Esophagus squamous epithelium (tissue), 5 donors: ENCODE results near the gene LSM14B. TPM values are rescaled to one million over a fixed set of nuclear protein-coding genes. Genes with fewer than 3 reads are reported as not detected.

Experiments used
- DNase-seq: peaks from one replicate; lab custom pipeline; 2025; lab: John Stamatoyannopoulos, UW
- H3K27ac ChIP-seq, 4 donors: fragments of 200-600 bp; sonication (generic); one replicate each; pipeline ENCODE4 v1.5.1; 2016 to 2019; ENCODE audit warnings: mild to moderate bottlenecking in 1 of 4
- H3K27me3 ChIP-seq, 4 donors: fragments of 200-600 bp; sonication (generic); 1 replicate in 3 of 4; 2 replicates in 1 of 4; pipeline versions ENCODE4 v1.5.1 to v1.6.0; 2017 to 2021; ENCODE audit warnings: antibody characterized with exemption in 1 of 4
- H3K36me3 ChIP-seq, 3 donors: fragments of 200-600 bp; sonication (generic); one replicate each; pipeline ENCODE4 v1.5.1; 2016 to 2019
- H3K4me1 ChIP-seq, 3 donors: fragments of 200-600 bp; sonication (generic); one replicate each; pipeline ENCODE4 v1.5.1; 2017 to 2019
- H3K4me3 ChIP-seq, 4 donors: fragments of 200-600 bp; sonication (generic); 1 replicate in 3 of 4; 2 replicates in 1 of 4; pipeline ENCODE4 v1.5.1; 2016 to 2019; ENCODE audit warnings: mild to moderate bottlenecking in 2 of 4, moderate library complexity in 1 of 4
- H3K9me3 ChIP-seq, 3 donors: fragments of 200-600 bp; sonication (generic); one replicate each; pipeline ENCODE4 v1.5.1; 2016 to 2019
- CTCF ChIP-seq, 6 experiments: fragments of 450-650 bp in 4 of 6; fragments of 200-600 bp in 2 of 6; sonication (generic) in 2 of 6; IDR thresholded peaks; one replicate each; pipeline ENCODE4 v1.5.1; 2016 to 2019; ENCODE audit warnings: antibody characterized with exemption in 6 of 6, mild to moderate bottlenecking in 4 of 6, moderate library complexity in 4 of 6
- POLR2A ChIP-seq, 4 donors: fragments of 450-650 bp; IDR thresholded peaks; one replicate each; pipeline ENCODE4 v1.6.1; 2017; ENCODE audit warnings: antibody characterized with exemption in 4 of 4, mild to moderate bottlenecking in 4 of 4, moderate library complexity in 3 of 4
- WGBS, 2 donors: methylation state at CpG; one replicate each; pipeline ENCODE4 v1.1.5; 2018; 5-methylcytosine and 5-hydroxymethylcytosine counted together
- intact Hi-C: fragments of 100-400 bp; cut with DNase I; formaldehyde crosslinking; loops from one replicate; pipeline ENCODE4 v1.15.0; 2022
- total RNA-seq, 4 donors: library from RNA; depleted of rRNA; stranded (reverse); fragments of >200 nt; gene quantifications; one replicate each; pipeline ENCODE4 v1.1.0, GENCODE V29; 2016
- donor health status: DM: yes; HTN: yes; CAD: no.

LSM14B gene
- total RNA-seq, 4 donors from 2014 or later = 18.1 to 30.5 (median 21.7) TPM

GRCh38 chr20:62148908-62149314 lies 26.6 kb downstream of the LSM14B start:
- H3K9me3 ChIP-seq = no peaks in the 10 kb centered on the region
- intact Hi-C loops = no loop called here
- no peak overlapping the region for H3K4me3 ChIP-seq
- H3K4me1 ChIP-seq = peaks cover 27 to 72% (median 31%) of the 10 kb centered on the region in 3 donors
- 60% methylated on average over 7 of the region's 20 CpGs; no CpG with 5 or more reads in 1 of the 2 donors for WGBS, 2 donors
- H3K27ac ChIP-seq = peak overlapping the region in 2 of 4 donors; percentile 46 to 49
- H3K27me3 ChIP-seq = no peaks in the 10 kb centered on the region
- H3K36me3 ChIP-seq = peaks cover 0 to 20% (median 0%) of the 10 kb centered on the region in 3 donors
- DNase-seq = no peak
- no peak for TF ChIP-seq POLR2A (IDR thresholded peaks at IDR 0.05)
- no peak for TF ChIP-seq CTCF (IDR thresholded peaks at IDR 0.05)

- Histone ChIP-seq H3K4me3 (no peak overlapping the region), H3K4me1 (peaks cover 24 to 68% (median 29%) of the 10 kb centered on the region in 3 donors), H3K27ac (peak overlapping the region; percentile 28 to 53 (median 48)), H3K9me3 (no peaks in the 10 kb centered on the region), H3K27me3 (no peaks in the 10 kb centered on the region), H3K36me3 (peaks cover 0 to 28% (median 0%) of the 10 kb centered on the region in 3 donors)
- 27 to 44% methylated on average over 9 to 15 of the region's 24 CpGs for WGBS, 2 donors
- intact Hi-C loops = no loop called here
- DNase-seq = no peak
- TF ChIP-seq CTCF (IDR thresholded peaks at IDR 0.05) = no peak
- TF ChIP-seq POLR2A (IDR thresholded peaks at IDR 0.05) = no peak
Measured at GRCh38 chr20:62149532-62150309, 27.4 kb downstream of the LSM14B start.

GRCh38 chr20:62150310-62150575 lies 28.0 kb downstream of the LSM14B start:
- TF ChIP-seq POLR2A (IDR thresholded peaks at IDR 0.05) (no peak), CTCF (IDR thresholded peaks at IDR 0.05) (no peak)
- no peaks in the 10 kb centered on the region for H3K27me3 ChIP-seq
- peaks cover 0 to 32% (median 0%) of the 10 kb centered on the region in 3 donors for H3K36me3 ChIP-seq
- intact Hi-C loops = no loop called here
- no peak for DNase-seq
- WGBS, 2 donors = 63 to 80% methylated on average over 4 to 11 of the region's 11 CpGs
- peaks cover 19 to 63% (median 23%) of the 10 kb centered on the region in 3 donors for H3K4me1 ChIP-seq
- H3K4me3 ChIP-seq = no peak overlapping the region
- no peaks in the 10 kb centered on the region for H3K9me3 ChIP-seq
- peak overlapping the region in 3 of 4 donors; percentile 46 to 53 (median 49) for H3K27ac ChIP-seq

- no peak overlapping the region for H3K4me3 ChIP-seq
- H3K27ac ChIP-seq = no peak overlapping the region
- H3K4me1 ChIP-seq = peaks cover 14 to 63% (median 22%) of the 10 kb centered on the region in 3 donors
- no peaks in the 10 kb centered on the region for H3K9me3 ChIP-seq
- TF ChIP-seq CTCF (IDR thresholded peaks at IDR 0.05) (no peak), POLR2A (IDR thresholded peaks at IDR 0.05) (no peak)
- WGBS, 2 donors = 87 to 93% methylated on average over 5 to 7 of the region's 11 CpGs
- DNase-seq = no peak
- intact Hi-C loops = no loop called here
- peaks cover 0 to 36% (median 0%) of the 10 kb centered on the region in 3 donors for H3K36me3 ChIP-seq
- no peaks in the 10 kb centered on the region for H3K27me3 ChIP-seq
Measured at GRCh38 chr20:62151225-62151624, 28.9 kb downstream of the LSM14B start.

- no peak overlapping the region for H3K4me3 ChIP-seq
- no peak overlapping the region for H3K27ac ChIP-seq
- H3K36me3 ChIP-seq = peaks cover 0 to 39% (median 0%) of the 10 kb centered on the region in 3 donors
- TF ChIP-seq POLR2A (IDR thresholded peaks at IDR 0.05) = no peak
- TF ChIP-seq CTCF (IDR thresholded peaks at IDR 0.05) = no peak
- H3K9me3 ChIP-seq = no peaks in the 10 kb centered on the region
- intact Hi-C loops = no loop called here
- DNase-seq = no peak
- WGBS, 2 donors = 81 to 91% methylated on average over 16 to 21 of the region's 23 CpGs
- no peaks in the 10 kb centered on the region for H3K27me3 ChIP-seq
- H3K4me1 ChIP-seq = peaks cover 18 to 63% (median 27%) of the 10 kb centered on the region in 3 donors
Measured at GRCh38 chr20:62151835-62152364, 29.6 kb downstream of the LSM14B start.
